ENCODE results near the gene CDON.

- no peak for TF ChIP-seq CTCF (IDR thresholded peaks at IDR 0.05)
- no peak for TF ChIP-seq POLR2AphosphoS5 (IDR thresholded peaks at IDR 0.05; ENCODE audit: low read depth, low read length)
- TF ChIP-seq REST (IDR thresholded peaks at IDR 0.05; ENCODE audit: insufficient read depth in 1 of 2, low read depth in 2 of 2, low read length in 1 of 2): no peak
- no peak for TF ChIP-seq TCF7L2 (IDR thresholded peaks at IDR 0.05; ENCODE audit: low read depth, low read length)
- TF ChIP-seq SIN3A (IDR thresholded peaks at IDR 0.05; ENCODE audit: borderline replicate concordance, insufficient read depth, low read depth, low read length): no peak
Observed at GRCh38 chr11:126090452-126090851, 27.8 kb upstream of the CDON start.

Data from Panc1 (cell line).